HepG2 (cell line): Measurements from ENCODE around the gene CA11. TPM values are rescaled to one million over a fixed set of nuclear protein-coding genes. Genes with fewer than 3 reads are reported as not detected.
A peak's percentile ranks its signal among the peaks of the same experiment; 100 is the strongest.

Source experiments
- CC2D1A ChIP-seq: sonication (generic); formaldehyde crosslinking; IDR thresholded peaks from 2 replicates; pipeline ENCODE4 v1.8.1; 2023; ENCODE audit warnings: mild to moderate bottlenecking, missing genetic modification reagents
- ELF4 ChIP-seq: sonication (generic); formaldehyde crosslinking; IDR thresholded peaks from 2 replicates; pipeline ENCODE4 v1.5.0; 2020; ENCODE audit warnings: missing genetic modification reagents, mild to moderate bottlenecking, moderate library complexity, borderline replicate concordance
- GLI4 ChIP-seq: sonication (generic); formaldehyde crosslinking; IDR thresholded peaks from 2 replicates; pipeline ENCODE4 v1.5.1; 2020; ENCODE audit warnings: missing genetic modification reagents, mild to moderate bottlenecking, moderate library complexity, borderline replicate concordance
- KDM1A ChIP-seq: IDR thresholded peaks from 2 replicates; pipeline ENCODE4 v1.6.1; 2016; ENCODE audit warnings: missing compliant biosample characterization
- KLF13 ChIP-seq: sonication (generic); formaldehyde crosslinking; IDR thresholded peaks from 2 replicates; pipeline ENCODE4 v1.4.0; 2020; ENCODE audit warnings: mild to moderate bottlenecking, missing genetic modification reagents
- SIX4 ChIP-seq: sonication (generic); formaldehyde crosslinking; IDR thresholded peaks from 2 replicates; pipeline ENCODE4 v1.4.0; 2020; ENCODE audit warnings: missing genetic modification reagents
- TEAD2 ChIP-seq: sonication (generic); formaldehyde crosslinking; IDR thresholded peaks from 2 replicates; pipeline ENCODE4 v1.9.0; 2021; ENCODE audit warnings: missing genetic modification reagents
- TOPORS ChIP-seq: sonication (generic); formaldehyde crosslinking; IDR thresholded peaks from 2 replicates; pipeline ENCODE4 v1.8.0; 2023; ENCODE audit warnings: mild to moderate bottlenecking, missing genetic modification reagents
- ZBED4 ChIP-seq: sonication (generic); formaldehyde crosslinking; IDR thresholded peaks from 2 replicates; pipeline ENCODE4 v1.4.0; 2020; ENCODE audit warnings: missing genetic modification reagents, borderline replicate concordance
- ZNF280D ChIP-seq: sonication (generic); formaldehyde crosslinking; IDR thresholded peaks from 2 replicates; pipeline ENCODE4 v1.5.1; 2020; ENCODE audit warnings: mild to moderate bottlenecking, missing genetic modification reagents
- ZNF446 ChIP-seq: sonication (generic); formaldehyde crosslinking; IDR thresholded peaks from 2 replicates; pipeline ENCODE4 v1.5.0; 2020; ENCODE audit warnings: mild to moderate bottlenecking, missing genetic modification reagents
- ZNF510 ChIP-seq: sonication (generic); formaldehyde crosslinking; IDR thresholded peaks from 2 replicates; pipeline ENCODE4 v1.4.0; 2020; ENCODE audit warnings: low read depth, mild to moderate bottlenecking, missing genetic modification reagents
- ZNF709 ChIP-seq: sonication (generic); formaldehyde crosslinking; IDR thresholded peaks from 2 replicates; pipeline ENCODE4 v1.5.0; 2020; ENCODE audit warnings: mild to moderate bottlenecking, missing genetic modification reagents
- ZNF761 ChIP-seq: sonication (generic); formaldehyde crosslinking; conservative IDR thresholded peaks from 2 replicates; pipeline ENCODE4 v1.4.0; 2020; ENCODE audit warnings: mild to moderate bottlenecking, missing genetic modification reagents
- ZNF792 ChIP-seq: IDR thresholded peaks from 2 replicates; pipeline ENCODE4 v1.6.1; 2016
- ZNF891 ChIP-seq: sonication (generic); formaldehyde crosslinking; IDR thresholded peaks from 2 replicates; pipeline ENCODE4 v1.5.0; 2020; ENCODE audit warnings: mild to moderate bottlenecking, missing genetic modification reagents
- polyA plus RNA-seq, 8 experiments: library from polyadenylated mRNA; depleted of rRNA in 3 of 8; stranded (reverse) in 7 of 8; unstranded in 1 of 8; fragments of >200 nt; fragmentation: Illumina TruSeq in 4 of 8; extraction: Trizol in 4 of 8; gene quantifications; 2 replicates each; pipeline versions ENCODE4 v1.2.1 to v1.2.3, GENCODE V29; 2011 to 2016; ENCODE audit warnings: low read depth in 4 of 8, missing spikeins in 1 of 8, mixed read lengths in 1 of 8; ENCODE audit not compliant: insufficient read depth in 1 of 8
- total RNA-seq, 5 experiments: library from RNA; depleted of rRNA; stranded (reverse); fragments of >200 nt; fragmentation: Illumina TruSeq; extraction: Trizol; gene quantifications; 2 replicates each; pipeline ENCODE4 v1.2.3, GENCODE V29; 2016; ENCODE audit warnings: low read depth in 1 of 5
- TF ChIP-seq, protein P1 (sequence below): sonication (generic); formaldehyde crosslinking; conservative IDR thresholded peaks from 2 replicates; pipeline ENCODE4 v1.8.1; 2023; ENCODE audit warnings: missing genetic modification reagents
- TF ChIP-seq, protein P2 (sequence below): IDR thresholded peaks from 2 replicates; pipeline ENCODE4 v1.6.1; 2016; ENCODE audit warnings: mild to moderate bottlenecking, missing biosample characterization, missing genetic modification reagents
- TF ChIP-seq, protein P3 (sequence below): sonication (generic); formaldehyde crosslinking; conservative IDR thresholded peaks from 2 replicates; pipeline ENCODE4 v1.8.0; 2022; ENCODE audit warnings: missing genetic modification reagents

The CA11 gene
- total and polyA plus RNA-seq, 2 of the 13 experiments (the other 11 are each of a cell fraction or from before 2014, with no cell fraction given) = 0.41 to 0.58 TPM

DNA sequence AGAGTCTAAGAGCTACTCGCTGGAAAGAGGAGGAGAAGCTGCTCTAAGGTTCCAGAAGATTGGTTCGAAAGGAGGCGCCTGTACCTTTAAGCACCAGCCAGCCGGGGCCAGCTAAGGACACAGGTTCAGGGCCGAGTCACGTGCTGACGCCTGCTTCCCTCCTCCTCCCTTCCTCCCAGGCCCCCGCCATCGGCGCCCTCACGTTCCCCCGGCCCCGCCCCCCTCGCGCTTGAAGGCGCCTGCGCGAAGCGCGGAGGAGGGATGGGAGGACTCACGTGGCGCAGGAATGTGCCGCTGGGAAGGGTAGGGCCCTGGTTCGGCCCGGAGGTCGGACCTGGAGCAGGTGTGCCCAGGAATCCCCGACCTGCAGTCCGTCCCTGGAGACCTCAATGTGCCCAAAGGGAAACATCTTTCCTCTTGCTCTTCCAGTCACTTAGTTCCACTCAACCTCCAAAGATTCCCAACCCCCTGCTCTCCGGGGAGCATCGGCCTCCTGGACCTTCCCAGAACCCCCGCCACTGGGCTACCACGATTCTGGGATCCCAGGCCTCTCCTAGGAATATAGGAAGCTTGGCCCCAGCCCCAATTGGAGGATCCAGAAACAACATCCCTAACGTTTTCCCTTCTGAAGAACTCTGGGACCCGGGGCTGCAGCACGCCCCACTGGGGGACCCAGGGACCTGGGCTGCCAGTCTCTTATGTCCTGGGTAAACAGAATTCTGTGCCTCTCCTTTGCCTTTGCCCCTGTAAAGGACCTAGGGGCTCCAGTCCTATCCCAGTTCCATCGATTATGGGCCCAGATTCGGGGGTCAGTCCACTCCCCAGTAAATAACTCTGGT is 11.3 kb downstream of the CA11 start (continued):
- TF ChIP-seq ZNF280D (0 out of 2 replicates have a peak, but pooled peaks have one; percentile 50), CC2D1A (CRISPR knock-in tag) (no peak), TOPORS (CRISPR knock-in tag) (no peak), KDM1A (CRISPR knock-in tag) (no peak), KLF13 (CRISPR knock-in tag) (no peak), ZNF891 (peak; percentile 37; the same call in 1 of the 2 replicates), TEAD2 (CRISPR knock-in tag) (no peak), ZNF761 (CRISPR knock-in tag) (no peak), GLI4 (no peak), ZBED4 (CRISPR knock-in tag) (peak; percentile 94), ZNF446 (no peak), SIX4 (peak; percentile 55; the same call in 1 of the 2 replicates), ZNF510 (CRISPR knock-in tag) (no peak), ZNF792 (CRISPR knock-in tag) (peak; percentile 22; the same call in 1 of the 2 replicates), ZNF709 (CRISPR knock-in tag) (peak; percentile 60; the same call in 1 of the 2 replicates), ELF4 (CRISPR knock-in tag) (no peak)
- TF ChIP-seq, protein P1, sequence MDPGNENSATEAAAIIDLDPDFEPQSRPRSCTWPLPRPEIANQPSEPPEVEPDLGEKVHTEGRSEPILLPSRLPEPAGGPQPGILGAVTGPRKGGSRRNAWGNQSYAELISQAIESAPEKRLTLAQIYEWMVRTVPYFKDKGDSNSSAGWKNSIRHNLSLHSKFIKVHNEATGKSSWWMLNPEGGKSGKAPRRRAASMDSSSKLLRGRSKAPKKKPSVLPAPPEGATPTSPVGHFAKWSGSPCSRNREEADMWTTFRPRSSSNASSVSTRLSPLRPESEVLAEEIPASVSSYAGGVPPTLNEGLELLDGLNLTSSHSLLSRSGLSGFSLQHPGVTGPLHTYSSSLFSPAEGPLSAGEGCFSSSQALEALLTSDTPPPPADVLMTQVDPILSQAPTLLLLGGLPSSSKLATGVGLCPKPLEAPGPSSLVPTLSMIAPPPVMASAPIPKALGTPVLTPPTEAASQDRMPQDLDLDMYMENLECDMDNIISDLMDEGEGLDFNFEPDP (CRISPR knock-in tag) = no peak
- TF ChIP-seq, protein P2, sequence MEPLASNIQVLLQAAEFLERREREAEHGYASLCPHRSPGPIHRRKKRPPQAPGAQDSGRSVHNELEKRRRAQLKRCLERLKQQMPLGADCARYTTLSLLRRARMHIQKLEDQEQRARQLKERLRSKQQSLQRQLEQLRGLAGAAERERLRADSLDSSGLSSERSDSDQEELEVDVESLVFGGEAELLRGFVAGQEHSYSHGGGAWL = peak; percentile 82
- TF ChIP-seq, protein P3, sequence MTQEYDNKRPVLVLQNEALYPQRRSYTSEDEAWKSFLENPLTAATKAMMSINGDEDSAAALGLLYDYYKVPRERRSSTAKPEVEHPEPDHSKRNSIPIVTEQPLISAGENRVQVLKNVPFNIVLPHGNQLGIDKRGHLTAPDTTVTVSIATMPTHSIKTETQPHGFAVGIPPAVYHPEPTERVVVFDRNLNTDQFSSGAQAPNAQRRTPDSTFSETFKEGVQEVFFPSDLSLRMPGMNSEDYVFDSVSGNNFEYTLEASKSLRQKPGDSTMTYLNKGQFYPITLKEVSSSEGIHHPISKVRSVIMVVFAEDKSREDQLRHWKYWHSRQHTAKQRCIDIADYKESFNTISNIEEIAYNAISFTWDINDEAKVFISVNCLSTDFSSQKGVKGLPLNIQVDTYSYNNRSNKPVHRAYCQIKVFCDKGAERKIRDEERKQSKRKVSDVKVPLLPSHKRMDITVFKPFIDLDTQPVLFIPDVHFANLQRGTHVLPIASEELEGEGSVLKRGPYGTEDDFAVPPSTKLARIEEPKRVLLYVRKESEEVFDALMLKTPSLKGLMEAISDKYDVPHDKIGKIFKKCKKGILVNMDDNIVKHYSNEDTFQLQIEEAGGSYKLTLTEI (CRISPR knock-in tag) = no peak
